Muscle of leg (tissue), 11 donors: ENCODE measurements around the gene FAM111B. TPM values are rescaled to one million over a fixed set of nuclear protein-coding genes. Genes with fewer than 3 reads are reported as not detected.

Experiments
- DNase-seq: peaks from one replicate; pipeline ENCODE4 v3.0.0; 2013
- H3K27ac ChIP-seq: one replicate; pipeline ENCODE4 v1.5.1; 2013; ENCODE audit warnings: mild to moderate bottlenecking, low read length, control low read depth
- H3K27me3 ChIP-seq: one replicate; pipeline ENCODE4 v1.6.1; 2013; ENCODE audit warnings: low read length; ENCODE audit not compliant: control insufficient read depth, insufficient read depth
- H3K36me3 ChIP-seq: one replicate; pipeline ENCODE4 v1.6.1; 2013; ENCODE audit warnings: low read length; ENCODE audit not compliant: control insufficient read depth, insufficient read depth
- H3K4me1 ChIP-seq: one replicate; pipeline ENCODE4 v1.6.1; 2013; ENCODE audit warnings: low read length; ENCODE audit not compliant: control insufficient read depth, insufficient read depth
- H3K4me3 ChIP-seq: one replicate; pipeline ENCODE4 v1.5.1; 2013; ENCODE audit warnings: low read length, control low read depth
- H3K9me3 ChIP-seq: replicated peaks from 2 replicates; pipeline ENCODE4 v1.6.1; 2013; ENCODE audit warnings: low read depth, low read length; ENCODE audit not compliant: control insufficient read depth
- WGBS: methylation state at CpG from one replicate; pipeline ENCODE4 v1.1.5; 2013; ENCODE audit warnings: missing lambda C conversion rate; ENCODE audit not compliant: insufficient coverage; 5-methylcytosine and 5-hydroxymethylcytosine counted together
- polyA plus RNA-seq, 8 donors: library from polyadenylated mRNA; unstranded; fragments of 120-200 nt; gene quantifications; one replicate each; pipeline versions ENCODE4 v1.2.1 to v1.2.3, GENCODE V29; 2013; ENCODE audit warnings: inconsistent platforms in 1 of 8, low replicate concordance in 1 of 8; ENCODE audit not compliant: insufficient read length in 8 of 8, insufficient read depth in 1 of 8
- total RNA-seq: library from RNA; stranded (reverse); fragments of 120-200 nt; gene quantifications from one replicate; pipeline ENCODE4 v1.2.4, GENCODE V29; 2013

FAM111B gene
- total and polyA plus RNA-seq, 9 donors = 6.7 to 14.4 (median 8.6) TPM

DNA sequence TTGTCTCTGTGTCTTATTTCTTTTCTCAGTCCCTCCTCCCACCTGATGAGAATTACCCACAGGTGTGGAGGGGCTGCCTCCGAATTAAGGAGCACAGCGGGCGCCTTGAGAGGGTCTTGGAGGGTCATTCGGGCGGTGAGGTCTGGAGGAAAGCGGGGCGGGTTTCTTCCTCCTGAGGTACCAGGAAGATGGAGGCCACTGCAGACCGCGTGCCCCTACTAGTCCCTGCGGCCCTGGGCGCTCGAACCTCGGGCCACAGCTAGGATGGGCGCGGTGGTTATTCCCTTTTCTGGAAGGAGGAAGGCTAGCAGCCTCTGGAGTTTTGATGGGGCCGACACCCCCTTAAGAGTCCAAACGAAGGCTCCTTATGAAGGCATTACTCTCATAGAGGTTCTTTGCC lies 30.2 kb downstream of the FAM111B start:
- 93% methylated on average over 13 of the region's 17 CpGs for WGBS

DNA sequence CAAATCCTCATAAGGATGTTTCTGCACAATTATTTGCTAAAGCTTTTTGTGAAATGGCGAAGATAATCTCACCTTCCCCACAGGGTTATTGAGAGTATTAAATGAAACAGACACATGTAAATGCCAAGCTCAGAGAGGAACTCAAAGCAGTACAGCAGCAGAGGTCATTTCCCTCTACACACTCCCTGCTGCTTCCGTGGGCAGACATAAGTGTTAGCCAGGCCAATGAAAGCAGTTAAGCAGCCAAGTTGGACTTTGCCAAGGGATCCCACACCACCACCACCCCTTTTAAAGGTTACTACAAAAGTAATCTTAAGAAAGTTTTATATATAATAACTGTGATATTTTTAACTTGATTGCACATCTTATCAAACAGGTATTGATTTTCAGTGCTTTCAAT lies 31.6 kb downstream of the FAM111B start:
- no peaks in the 10 kb centered on the region for H3K9me3 ChIP-seq
- no CpG with 5 or more reads among the region's 2 CpGs for WGBS
- H3K27ac ChIP-seq = no peak overlapping the region
- no peaks in the 10 kb centered on the region for H3K27me3 ChIP-seq
- H3K4me1 ChIP-seq = peaks cover 5% of the 10 kb centered on the region
- DNase-seq = no peak
- H3K4me3 ChIP-seq = no peak overlapping the region
- H3K36me3 ChIP-seq = peaks cover 5% of the 10 kb centered on the region

More for the DNA sequence above, 30.2 kb downstream of the FAM111B start:
- H3K27ac ChIP-seq = no peak overlapping the region
- H3K9me3 ChIP-seq = no peaks in the 10 kb centered on the region
- H3K4me3 ChIP-seq = no peak overlapping the region
- DNase-seq = no peak
- H3K36me3 ChIP-seq = peaks cover 5% of the 10 kb centered on the region
- no peaks in the 10 kb centered on the region for H3K4me1 ChIP-seq
- no peaks in the 10 kb centered on the region for H3K27me3 ChIP-seq

DNA sequence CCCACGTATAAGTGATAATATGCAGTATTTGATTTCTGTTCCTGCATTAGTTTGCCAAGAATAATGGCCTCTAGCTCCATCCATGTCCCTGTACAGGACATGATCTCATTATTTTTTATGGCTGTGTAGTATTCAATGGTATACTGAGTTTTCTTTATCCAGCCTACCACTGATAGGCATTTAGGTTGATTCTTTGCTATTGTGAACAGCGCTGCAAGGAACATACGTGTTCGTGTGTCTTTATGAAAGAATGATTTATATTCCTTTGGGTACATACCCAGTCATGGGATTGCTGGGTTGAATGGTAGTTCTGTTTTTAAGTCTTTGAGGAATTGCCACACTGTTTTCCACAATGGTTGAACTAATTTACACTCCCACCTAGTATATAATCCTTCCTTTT lies 34.2 kb downstream of the FAM111B start:
- Histone ChIP-seq H3K4me3 (no peak overlapping the region), H3K9me3 (no peaks in the 10 kb centered on the region), H3K36me3 (peaks cover 2% of the 10 kb centered on the region), H3K27me3 (no peaks in the 10 kb centered on the region), H3K4me1 (peaks cover 16% of the 10 kb centered on the region), H3K27ac (no peak overlapping the region)
- no CpG with 5 or more reads among the region's 4 CpGs for WGBS
- DNase-seq = no peak

DNA sequence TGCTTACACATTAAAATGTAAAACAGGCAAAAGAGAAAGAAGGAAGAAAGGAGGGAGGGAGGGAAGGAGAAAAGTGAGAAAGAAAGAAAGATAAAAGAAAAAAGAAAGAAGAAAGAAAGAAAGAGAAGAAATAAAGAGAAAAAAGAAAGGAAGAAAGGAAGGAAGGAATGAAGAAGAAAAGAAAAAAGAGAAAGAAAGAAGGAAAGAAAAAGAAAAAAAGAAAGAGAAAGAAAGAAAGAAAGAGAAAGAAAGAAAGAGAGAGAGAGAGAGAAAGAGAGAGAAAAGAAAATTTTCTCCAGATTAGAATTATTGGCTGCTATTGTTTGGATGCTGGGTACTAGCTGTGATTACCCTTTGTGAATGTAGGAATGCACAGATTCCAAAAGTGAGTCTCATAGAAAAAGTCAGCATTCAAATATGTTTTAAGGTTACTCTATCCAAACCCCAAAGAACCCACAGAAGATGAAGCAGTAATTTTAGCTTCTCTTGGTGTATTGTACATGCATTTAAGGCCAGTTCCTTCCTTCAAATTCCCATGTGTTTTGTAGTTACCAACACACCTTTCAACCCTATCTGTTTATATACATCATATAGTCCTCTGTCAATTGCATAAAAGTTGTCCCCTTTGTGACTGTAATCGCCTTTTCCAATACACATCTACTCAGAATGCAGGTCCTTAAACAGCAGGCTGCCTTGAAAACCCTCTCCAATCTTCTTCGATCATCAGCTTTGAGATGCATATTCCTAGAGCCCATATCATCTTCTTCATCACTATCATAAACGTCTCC lies 34.8 kb downstream of the FAM111B start:
- Histone ChIP-seq H3K9me3 (no peaks in the 10 kb centered on the region), H3K4me3 (peak overlapping the region; percentile 78), H3K4me1 (peaks cover 16% of the 10 kb centered on the region), H3K36me3 (peaks cover 2% of the 10 kb centered on the region), H3K27me3 (no peaks in the 10 kb centered on the region), H3K27ac (peak overlapping the region; percentile 98)
- 0% methylated on average over 1 of the region's 3 CpGs for WGBS
- DNase-seq = no peak

DNA sequence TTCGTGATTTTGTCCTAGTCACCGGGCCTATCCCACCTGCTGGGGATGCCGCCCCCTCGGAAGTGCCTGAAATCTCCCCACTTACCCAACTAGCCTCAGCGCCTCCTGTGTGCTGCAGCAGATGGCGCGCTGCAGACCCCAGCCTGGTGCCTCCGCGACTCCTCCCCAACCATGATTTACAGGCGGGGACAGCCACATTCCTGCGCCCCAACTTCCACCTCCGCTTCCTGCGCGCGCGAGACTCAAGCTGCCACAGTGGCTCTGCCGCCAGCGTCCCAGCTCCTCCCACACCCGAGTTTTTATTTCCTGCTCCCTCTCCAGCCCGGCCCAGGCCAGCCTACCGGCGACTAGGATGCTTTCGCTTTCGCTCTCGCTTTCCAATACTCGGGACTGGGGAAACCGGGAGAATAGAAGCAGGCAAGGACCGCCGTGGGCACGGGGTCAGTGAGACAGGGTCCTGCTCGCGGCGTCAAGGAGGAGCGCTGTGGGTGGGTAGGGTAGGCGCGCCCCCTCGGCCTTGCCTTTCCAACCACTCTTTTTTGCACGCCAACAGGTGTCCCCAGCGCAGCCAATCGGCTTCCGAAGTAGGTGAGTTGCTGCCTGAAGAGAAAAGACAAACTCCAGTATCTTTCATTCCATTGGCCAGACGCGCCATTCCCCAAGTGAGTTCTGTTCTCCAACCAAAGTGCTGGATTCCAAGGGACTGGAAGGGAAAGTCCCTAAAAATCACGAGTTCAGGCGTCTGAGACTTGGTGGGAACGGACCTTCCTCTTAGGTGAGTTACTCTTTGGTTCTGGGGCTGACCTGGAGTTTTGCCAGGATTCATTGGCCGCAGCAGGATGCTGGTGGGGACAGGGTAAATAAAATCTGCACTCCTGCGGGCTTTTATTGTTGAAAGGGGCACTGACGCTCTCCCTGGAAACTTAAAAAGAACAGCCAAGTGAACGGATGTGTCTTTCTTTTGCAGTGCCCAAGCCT lies 35.8 kb downstream of the FAM111B start, which contains the start of gene FAM111A:
FAM111A (plus strand) TSS at position 327 of the 978 bp plus-strand sequence. CDS start 6,017 bp downstream, outside the sequence.
- WGBS = under 1% methylated on average over 42 of the region's 50 CpGs
- Histone ChIP-seq H3K4me3 (peak within 1 kb of the TSS; percentile 78), H3K27me3 (no peaks in the 10 kb centered on the region), H3K36me3 (peaks cover 4% of the 10 kb centered on the region), H3K27ac (peak within 1 kb of the TSS; percentile 98), H3K4me1 (peaks cover 16% of the 10 kb centered on the region), H3K9me3 (no peaks in the 10 kb centered on the region)
- DNase-seq = peak; percentile 96

DNA sequence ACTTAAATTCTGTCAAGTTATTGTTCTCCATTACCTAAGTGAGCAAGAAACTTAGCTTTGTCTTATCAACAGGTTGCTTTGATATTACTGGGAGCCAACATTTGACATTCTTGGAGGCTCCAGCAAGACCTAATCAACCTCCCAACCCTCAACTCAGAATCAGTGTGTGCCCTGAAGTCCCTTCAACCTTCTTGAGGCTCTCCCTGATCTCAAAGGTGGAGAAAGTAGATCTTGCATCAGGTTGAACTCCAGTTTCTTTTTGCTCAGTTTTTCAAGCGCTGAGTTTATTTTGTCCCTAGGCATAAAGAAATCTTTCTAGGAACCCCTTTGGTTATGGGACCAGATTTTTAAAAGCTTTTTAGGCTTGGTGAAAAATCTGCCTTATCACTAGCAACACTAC lies 37.1 kb downstream of the FAM111B start:
- Histone ChIP-seq H3K36me3 (peaks cover 3% of the 10 kb centered on the region), H3K4me1 (peaks cover 16% of the 10 kb centered on the region)
- WGBS = no CpG with 5 or more reads among the region's 1 CpG

DNA sequence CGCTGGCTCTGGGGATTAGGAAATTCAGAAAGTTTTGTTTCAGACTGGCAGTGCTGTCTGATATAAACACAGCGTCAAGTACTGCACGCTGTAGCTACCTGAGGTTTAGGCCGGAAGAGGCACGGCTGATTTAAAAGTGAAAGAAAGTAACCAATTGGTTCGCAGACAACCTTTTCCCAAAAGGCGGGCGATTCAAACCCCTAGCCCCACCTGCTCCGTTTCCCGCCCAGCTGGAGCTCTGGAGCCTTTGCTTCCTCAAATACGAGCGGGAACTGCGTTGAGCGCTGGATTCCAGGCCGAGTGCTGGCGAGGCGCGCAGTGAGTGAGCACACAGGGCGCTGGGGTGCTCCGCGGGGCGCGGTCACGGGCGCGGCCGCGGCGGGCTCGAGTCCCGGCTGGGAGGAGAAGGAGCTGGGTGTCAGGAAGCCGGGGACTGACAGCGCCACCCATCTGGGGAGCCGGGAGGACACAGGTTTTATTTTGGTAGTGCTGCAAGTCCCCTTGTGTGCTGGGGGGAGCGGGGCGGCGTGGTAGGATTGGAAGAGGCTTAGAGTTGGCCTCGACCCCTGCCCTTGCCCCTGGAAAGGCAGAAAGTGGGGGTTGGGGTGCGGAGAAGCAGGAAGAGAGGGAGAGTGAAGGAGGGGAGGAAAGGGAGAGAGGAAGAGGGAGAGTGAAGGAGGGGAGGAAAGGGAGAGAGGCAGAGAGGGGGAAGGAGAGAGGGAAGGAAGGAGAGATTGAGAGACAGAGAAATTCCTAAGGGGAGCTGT lies 37.7 kb downstream of the FAM111B start:
- Histone ChIP-seq H3K4me1 (peaks cover 16% of the 10 kb centered on the region), H3K27me3 (no peaks in the 10 kb centered on the region), H3K9me3 (no peaks in the 10 kb centered on the region), H3K27ac (peak overlapping the region; percentile 98), H3K36me3 (peaks cover 3% of the 10 kb centered on the region), H3K4me3 (peak overlapping the region; percentile 45)
- DNase-seq = peak; percentile 95
- under 1% methylated on average over 38 of the region's 39 CpGs for WGBS

More for the DNA sequence above, 37.1 kb downstream of the FAM111B start:
- Histone ChIP-seq H3K9me3 (no peaks in the 10 kb centered on the region), H3K4me3 (peak overlapping the region; percentile 45), H3K27me3 (no peaks in the 10 kb centered on the region), H3K27ac (peak overlapping the region; percentile 98)
- DNase-seq = no peak

DNA sequence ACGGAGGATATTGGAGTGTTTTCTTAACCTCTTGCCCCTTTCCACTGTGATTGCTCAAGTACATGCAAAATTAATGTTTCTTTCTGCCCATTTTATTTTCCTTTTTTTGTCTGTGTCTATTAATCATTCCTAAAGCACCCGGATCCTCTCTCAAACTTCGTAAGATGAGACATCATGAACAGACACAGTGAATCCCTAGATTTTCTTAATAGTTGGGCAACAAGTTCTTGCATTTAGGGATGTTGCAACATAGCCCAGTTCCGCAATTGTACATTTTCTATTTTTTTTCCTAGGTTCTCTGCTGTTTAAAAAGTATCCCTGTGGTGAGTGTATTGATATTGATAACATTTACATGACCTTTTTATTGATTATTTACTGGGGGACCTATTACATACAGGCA lies 38.5 kb downstream of the FAM111B start:
- Histone ChIP-seq H3K27me3 (no peaks in the 10 kb centered on the region), H3K4me1 (peaks cover 16% of the 10 kb centered on the region), H3K27ac (no peak overlapping the region), H3K36me3 (peaks cover 3% of the 10 kb centered on the region), H3K9me3 (no peaks in the 10 kb centered on the region), H3K4me3 (peak overlapping the region; percentile 45)
- DNase-seq = peak; percentile 47
- WGBS = no CpG with 5 or more reads among the region's 4 CpGs

DNA sequence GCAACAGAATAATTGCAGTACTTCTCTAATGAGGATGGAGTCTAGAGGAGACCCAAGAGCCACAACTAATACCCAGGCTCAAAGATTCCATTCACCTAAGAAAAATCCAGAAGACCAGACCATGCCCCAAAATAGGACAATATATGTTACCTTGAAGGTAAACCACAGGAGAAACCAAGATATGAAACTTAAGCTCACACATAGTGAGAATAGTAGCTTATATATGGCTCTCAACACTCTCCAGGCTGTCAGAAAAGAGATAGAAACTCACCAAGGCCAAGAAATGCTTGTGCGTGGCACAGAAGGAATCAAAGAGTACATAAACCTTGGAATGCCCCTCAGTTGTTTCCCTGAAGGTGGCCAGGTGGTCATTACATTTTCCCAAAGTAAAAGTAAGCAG lies 44.7 kb downstream of the FAM111B start:
- Histone ChIP-seq H3K27ac (no peak overlapping the region), H3K27me3 (no peaks in the 10 kb centered on the region), H3K36me3 (peaks cover 20% of the 10 kb centered on the region), H3K4me1 (no peaks in the 10 kb centered on the region), H3K9me3 (no peaks in the 10 kb centered on the region), H3K4me3 (no peak overlapping the region)
- 100% methylated on average over 1 of the region's 1 CpG for WGBS
- DNase-seq = no peak
